Kidney (tissue), 14 donors: ENCODE results near the gene MAP3K5. TPM values are rescaled to one million over a fixed set of nuclear protein-coding genes. Genes with fewer than 3 reads are reported as not detected.
A peak's percentile ranks its signal among the peaks of the same experiment; 100 is the strongest.

Source experiments
- DNase-seq, 5 donors: peaks; one replicate each; pipeline ENCODE4 v3.0.0-alpha.2; 2013 to 2020
- FAIRE-seq: peaks from 2 replicates; lab custom pipeline; 2012; peaks lifted over from hg19 to GRCh38; lab: Jason Lieb, UNC
- H3K27ac ChIP-seq, 2 donors: one replicate each; pipeline ENCODE4 v1.7.0; 2013; ENCODE audit warnings: low read depth in 2 of 2, low read length in 2 of 2, inconsistent platforms in 1 of 2
- H3K27me3 ChIP-seq: one replicate; pipeline ENCODE4 v1.7.1; 2013; ENCODE audit warnings: low read length, inconsistent platforms; ENCODE audit not compliant: control insufficient read depth, insufficient read depth
- H3K36me3 ChIP-seq, 3 donors: one replicate each; pipeline versions ENCODE4 v1.7.0 to v1.7.1; 2013; ENCODE audit warnings: low read length in 3 of 3, control low read depth in 1 of 3, inconsistent platforms in 1 of 3; ENCODE audit not compliant: insufficient read depth in 3 of 3, control insufficient read depth in 2 of 3
- H3K4me1 ChIP-seq, 3 donors: one replicate each; pipeline versions ENCODE4 v1.7.0 to v1.7.1; 2013; ENCODE audit warnings: low read length in 3 of 3, inconsistent platforms in 1 of 3, low read depth in 1 of 3; ENCODE audit not compliant: control insufficient read depth in 2 of 3, insufficient read depth in 2 of 3
- H3K4me3 ChIP-seq, 3 donors: one replicate each; pipeline versions ENCODE4 v1.7.0 to v1.8.1; 2013; ENCODE audit warnings: low read length in 3 of 3, control low read depth in 1 of 3, inconsistent platforms in 1 of 3
- H3K9ac ChIP-seq, 3 donors: one replicate each; pipeline versions ENCODE4 v1.7.0 to v1.7.1; 2013; ENCODE audit warnings: low read length in 3 of 3, control low read depth in 1 of 3, inconsistent platforms in 1 of 3
- H3K9me3 ChIP-seq, 3 donors: one replicate each; pipeline versions ENCODE4 v1.7.0 to v1.7.1; 2013; ENCODE audit warnings: low read length in 3 of 3, control low read depth in 1 of 3, inconsistent platforms in 1 of 3; ENCODE audit not compliant: control insufficient read depth in 2 of 3, insufficient read depth in 1 of 3
- CTCF ChIP-seq: IDR thresholded peaks from 3 replicates; pipeline ENCODE4 v1.5.1; 2012; ENCODE audit warnings: mild to moderate bottlenecking, moderate library complexity, borderline replicate concordance; ENCODE audit not compliant: insufficient read depth; ENCODE audit errors: extremely low read depth
- intact Hi-C: fragments of 100-400 bp; cut with DNase I; formaldehyde crosslinking; loops from one replicate; pipeline ENCODE4 v1.11.1; 2022
- polyA plus RNA-seq: library from polyadenylated mRNA; stranded (reverse); fragments of 350-450 nt; fragmentation: Illumina TruSeq; extraction: RNeasy Lipid Tissue Mini Kit (QIAGEN cat#74804); gene quantifications from one replicate; pipeline ENCODE4 v1.2.3, GENCODE V29; 2014; ENCODE audit warnings: low read depth, low replicate concordance; ENCODE audit not compliant: insufficient read depth
- total RNA-seq: library from RNA; stranded (reverse); fragmentation: NEBNext Ultra II Directional; extraction: Animal tissue kit (Norgen Biotek cat#: 25700); gene quantifications from one replicate; pipeline ENCODE4 v1.2.1, GENCODE V29; 2021
- donor health status: control.
- donor health status: control.
- donor health status: control.
- donor health status: control.
- donor health status: control.
- donor health status: DM: yes; HTN: yes; CAD: no.
- donor health status: Normal renal cell carcinoma (clear cell type).

Gene MAP3K5
- total and polyA plus RNA-seq, 2 donors from 2014 or later, result 5.9 to 32.9 TPM

GRCh38 chr6:136706430-136706829 is 85.8 kb downstream of the MAP3K5 start:
- FAIRE-seq (no peak), DNase-seq (no peak)
- Histone ChIP-seq H3K27ac (no peak overlapping the region), H3K36me3 (no peaks in the 10 kb centered on the region), H3K27me3 (no peaks in the 10 kb centered on the region), H3K9ac (no peak overlapping the region), H3K4me3 (no peak overlapping the region), H3K9me3 (no peaks in the 10 kb centered on the region), H3K4me1 (peaks cover 0 to 3% (median 0%) of the 10 kb centered on the region in 3 donors)
- intact Hi-C loops, result no loop called here
- no peak for TF ChIP-seq CTCF

GRCh38 chr6:136703331-136703865 is 88.9 kb downstream of the MAP3K5 start:
- DNase-seq, result no peak
- no peaks in the 10 kb centered on the region for H3K36me3 ChIP-seq
- H3K27me3 ChIP-seq, result no peaks in the 10 kb centered on the region
- H3K4me1 ChIP-seq, result peaks cover 0 to 3% (median 3%) of the 10 kb centered on the region in 3 donors
- no peaks in the 10 kb centered on the region for H3K9me3 ChIP-seq
- no peak overlapping the region for H3K9ac ChIP-seq
- intact Hi-C loops, result no loop called here
- H3K27ac ChIP-seq, result no peak overlapping the region
- H3K4me3 ChIP-seq, result no peak overlapping the region
- TF ChIP-seq CTCF, result no peak
- no peak for FAIRE-seq

GRCh38 chr6:136701045-136701444 is 91.2 kb downstream of the MAP3K5 start:
- no peak overlapping the region for H3K4me3 ChIP-seq
- no peak for FAIRE-seq
- H3K9ac ChIP-seq, result no peak overlapping the region
- no peak overlapping the region for H3K27ac ChIP-seq
- peaks cover 0 to 3% (median 3%) of the 10 kb centered on the region in 3 donors for H3K4me1 ChIP-seq
- H3K27me3 ChIP-seq, result no peaks in the 10 kb centered on the region
- peak in 2 of 5 donors; percentile 23 to 46 for DNase-seq
- intact Hi-C loops, result no loop called here
- TF ChIP-seq CTCF, result no peak
- H3K36me3 ChIP-seq, result no peaks in the 10 kb centered on the region
- no peaks in the 10 kb centered on the region for H3K9me3 ChIP-seq

- Histone ChIP-seq H3K9me3 (no peaks in the 10 kb centered on the region), H3K27ac (no peak overlapping the region), H3K4me1 (peaks cover 0 to 3% (median 3%) of the 10 kb centered on the region in 3 donors), H3K27me3 (no peaks in the 10 kb centered on the region), H3K36me3 (no peaks in the 10 kb centered on the region), H3K9ac (no peak overlapping the region), H3K4me3 (no peak overlapping the region)
- FAIRE-seq (no peak), DNase-seq (no peak)
- TF ChIP-seq CTCF, result no peak
- intact Hi-C loops, result no loop called here
These were observed 92.9 kb downstream of the MAP3K5 start for GRCh38 chr6:136699358-136699757.
